Uterus (tissue), 2 donors: Measurements from ENCODE around the gene ATP7B.

Source experiments
- POLR2A ChIP-seq, 2 donors: fragments of 450-650 bp; IDR thresholded peaks; one replicate each; pipeline ENCODE4 v1.6.1; 2016; ENCODE audit warnings: antibody characterized with exemption in 2 of 2, mild to moderate bottlenecking in 1 of 2, moderate library complexity in 1 of 2
- TF ChIP-seq, protein P1 (sequence below), 4 experiments: fragments of 200-600 bp in 2 of 4; fragments of 450-650 bp in 2 of 4; sonication (generic) in 2 of 4; IDR thresholded peaks; one replicate each; pipeline ENCODE4 v1.5.1; 2016 to 2019; ENCODE audit warnings: antibody characterized with exemption in 4 of 4, mild to moderate bottlenecking in 2 of 4, moderate library complexity in 1 of 4

DNA sequence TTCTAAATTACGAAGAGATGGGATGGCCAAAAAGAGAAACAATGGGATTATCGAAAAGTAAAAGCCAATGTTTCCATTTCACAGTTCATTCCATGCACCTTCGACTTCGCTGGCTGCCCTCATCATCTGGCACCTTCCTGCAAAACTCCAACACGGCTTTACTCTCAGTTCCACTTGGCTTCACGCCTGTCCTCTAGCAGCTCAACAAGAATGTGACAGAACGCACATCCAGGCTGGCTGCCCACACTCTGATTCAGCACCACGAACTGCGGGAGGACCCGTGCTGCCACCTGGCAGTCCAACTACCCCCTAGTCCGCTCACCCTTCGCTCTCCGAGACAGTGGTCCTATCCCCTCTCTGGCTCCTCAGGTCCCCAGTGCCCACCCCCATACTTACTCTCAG, 11.7 kb downstream of the ATP7B start:
- TF ChIP-seq, protein P1, sequence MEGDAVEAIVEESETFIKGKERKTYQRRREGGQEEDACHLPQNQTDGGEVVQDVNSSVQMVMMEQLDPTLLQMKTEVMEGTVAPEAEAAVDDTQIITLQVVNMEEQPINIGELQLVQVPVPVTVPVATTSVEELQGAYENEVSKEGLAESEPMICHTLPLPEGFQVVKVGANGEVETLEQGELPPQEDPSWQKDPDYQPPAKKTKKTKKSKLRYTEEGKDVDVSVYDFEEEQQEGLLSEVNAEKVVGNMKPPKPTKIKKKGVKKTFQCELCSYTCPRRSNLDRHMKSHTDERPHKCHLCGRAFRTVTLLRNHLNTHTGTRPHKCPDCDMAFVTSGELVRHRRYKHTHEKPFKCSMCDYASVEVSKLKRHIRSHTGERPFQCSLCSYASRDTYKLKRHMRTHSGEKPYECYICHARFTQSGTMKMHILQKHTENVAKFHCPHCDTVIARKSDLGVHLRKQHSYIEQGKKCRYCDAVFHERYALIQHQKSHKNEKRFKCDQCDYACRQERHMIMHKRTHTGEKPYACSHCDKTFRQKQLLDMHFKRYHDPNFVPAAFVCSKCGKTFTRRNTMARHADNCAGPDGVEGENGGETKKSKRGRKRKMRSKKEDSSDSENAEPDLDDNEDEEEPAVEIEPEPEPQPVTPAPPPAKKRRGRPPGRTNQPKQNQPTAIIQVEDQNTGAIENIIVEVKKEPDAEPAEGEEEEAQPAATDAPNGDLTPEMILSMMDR (IDR thresholded peaks at IDR 0.05): no peak
- TF ChIP-seq POLR2A (IDR thresholded peaks at IDR 0.05): no peak
